ENCODE results near the gene ZFHX3.

Gene ZFHX3

GRCh38 chr16:72948238-72948829 lies 99.6 kb downstream of the ZFHX3 start:
- no peak for DNase-seq (ENCODE audit: low spot score)

DNA sequence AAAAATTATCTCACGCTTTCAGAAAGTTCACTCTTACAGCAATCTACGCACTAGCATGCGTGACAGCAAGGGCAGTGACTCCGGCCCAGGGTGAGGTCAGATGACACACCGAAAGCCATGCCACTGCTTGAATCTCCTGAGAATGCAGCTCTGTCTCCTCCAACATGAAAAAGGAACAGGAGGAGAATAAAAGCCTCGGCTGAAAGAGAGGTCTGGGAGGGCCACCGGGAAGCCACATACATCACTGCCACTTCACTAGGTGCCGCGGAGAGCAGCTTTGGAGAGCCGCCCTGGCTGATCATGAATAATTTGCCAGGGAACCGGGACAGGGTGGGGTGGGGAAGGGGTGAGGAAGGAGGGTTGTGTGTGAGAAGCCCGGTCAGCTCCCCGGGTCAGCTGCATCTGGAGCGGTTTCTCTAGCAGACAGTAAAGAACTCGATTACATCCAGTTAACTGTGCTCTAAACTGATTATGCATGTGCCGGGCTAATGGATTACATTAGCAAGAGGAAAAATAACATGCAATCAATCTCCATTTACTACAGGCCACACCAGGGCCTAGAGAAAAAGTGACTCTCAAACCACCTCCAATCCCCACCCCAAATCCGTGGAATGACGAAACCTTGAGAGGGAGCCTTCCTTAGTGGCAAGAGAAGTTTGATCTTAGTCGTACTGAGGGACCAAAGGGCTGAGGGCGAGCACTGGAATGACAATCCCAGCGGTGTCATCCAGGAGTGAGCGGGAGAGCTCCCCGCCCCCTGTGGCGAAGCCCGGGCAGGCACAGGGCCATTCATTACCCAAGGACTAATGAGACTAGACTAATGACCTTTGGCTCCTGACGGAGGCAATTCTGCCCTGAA lies 100.3 kb downstream of the ZFHX3 start:
- DNase-seq (ENCODE audit: low spot score), result no peak

DNA sequence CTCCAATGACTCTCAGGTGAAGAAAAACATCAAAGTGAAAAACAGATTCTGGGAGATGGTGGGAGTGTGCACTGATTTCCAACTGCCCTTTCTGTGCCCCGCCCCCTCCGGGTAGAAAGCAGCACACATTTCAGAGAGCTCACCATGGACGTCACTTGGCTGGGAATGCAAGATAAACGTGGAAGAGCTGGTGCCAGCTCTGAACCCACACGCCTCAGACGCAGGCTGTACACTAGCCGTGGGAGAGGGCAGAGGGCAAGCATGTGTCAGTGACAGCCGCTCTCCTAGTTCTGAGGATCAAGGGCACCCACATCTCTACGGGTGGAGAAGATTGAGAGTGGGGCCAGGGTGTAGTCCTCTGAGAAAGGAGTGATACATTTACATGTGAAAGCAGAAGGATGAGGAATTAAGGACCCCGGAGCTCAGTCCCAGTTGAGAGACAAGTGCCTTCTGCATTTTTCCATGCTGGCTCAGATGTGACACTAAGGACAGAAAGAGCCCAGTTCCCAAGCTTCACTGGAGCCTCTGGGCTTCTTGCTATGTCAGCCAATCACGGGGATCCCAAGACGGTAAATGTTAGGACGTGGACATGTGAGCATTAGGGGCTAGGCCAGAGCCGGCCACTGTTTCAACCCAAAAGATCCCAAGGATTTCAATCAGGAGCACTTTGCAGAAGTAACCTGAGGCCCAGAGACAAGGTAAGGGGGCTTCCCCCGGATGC lies 101.3 kb downstream of the ZFHX3 start:
- no peak for DNase-seq (ENCODE audit: low spot score)

DNA sequence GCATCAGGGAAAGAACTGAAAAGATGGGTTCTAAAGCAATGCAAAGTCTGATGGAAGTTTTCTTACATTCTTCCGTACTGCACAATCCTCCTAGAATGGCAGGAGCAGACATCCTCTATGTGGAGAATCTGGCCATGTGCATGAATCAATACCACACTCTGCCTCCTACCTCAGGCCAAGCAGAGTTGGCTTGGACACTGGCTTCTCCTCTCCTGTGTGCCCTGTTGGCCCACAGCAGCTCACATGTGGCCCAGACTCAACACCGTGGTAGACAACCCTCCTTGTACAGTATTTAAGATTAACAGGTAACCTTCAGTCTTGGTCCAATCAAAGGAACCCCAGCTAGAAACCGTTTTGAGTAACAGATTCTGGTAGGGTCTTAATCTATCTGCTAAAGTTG lies 101.9 kb downstream of the ZFHX3 start:
- DNase-seq (ENCODE audit: low spot score), result no peak

DNA sequence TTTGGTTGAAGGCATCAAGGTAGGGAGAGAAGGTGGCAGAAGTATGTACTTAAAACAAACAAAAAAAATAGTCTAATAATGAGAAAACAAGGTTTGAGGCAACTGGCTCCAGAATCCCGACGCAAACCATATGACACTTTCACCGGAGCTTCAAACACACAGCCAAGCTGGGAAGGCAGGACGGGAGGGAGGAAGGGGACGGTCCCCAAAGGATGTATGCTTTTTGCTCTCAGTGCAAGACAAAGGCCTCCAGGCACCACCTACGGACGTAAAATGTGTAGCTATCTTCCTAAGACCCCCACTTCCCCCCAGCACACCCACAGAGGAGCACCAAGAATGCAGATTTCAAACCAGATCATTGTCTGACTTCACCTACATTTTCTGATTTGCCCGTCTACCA lies 102.3 kb downstream of the ZFHX3 start:
- no peak for DNase-seq (ENCODE audit: low spot score)

DNA sequence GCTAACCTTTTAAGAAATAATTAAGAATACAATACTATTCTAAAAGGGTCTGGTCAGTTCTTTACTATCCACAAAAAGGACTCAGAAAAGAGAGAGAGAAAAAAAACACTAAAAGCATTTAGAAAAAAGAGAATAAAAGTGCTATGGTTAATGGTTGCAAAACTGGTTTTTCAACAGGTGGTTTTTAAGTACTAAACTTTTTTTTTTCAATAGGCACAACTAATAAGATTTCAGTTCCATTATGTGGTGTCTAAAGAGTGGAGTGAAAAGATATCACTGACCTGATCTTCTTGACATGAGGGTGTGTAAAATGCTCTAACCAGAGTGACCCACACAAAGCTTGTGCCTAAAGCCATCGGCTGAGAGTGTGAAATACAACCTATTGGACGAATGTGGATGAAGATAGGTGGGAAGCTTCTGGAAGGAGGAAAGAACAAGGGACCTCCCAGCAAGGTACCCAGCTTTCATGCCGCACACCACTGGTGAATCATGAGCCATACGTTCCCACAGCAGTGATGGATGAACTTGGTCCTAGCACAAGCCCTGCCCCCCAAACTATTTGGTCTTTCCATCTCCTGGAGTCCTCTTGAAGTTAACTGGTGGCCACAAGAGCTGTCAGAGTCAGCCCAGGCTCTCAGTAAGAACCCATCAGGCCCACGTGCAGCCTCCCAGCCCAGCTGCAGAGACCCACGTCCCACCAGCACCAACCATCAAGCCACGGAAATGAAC lies 103.0 kb downstream of the ZFHX3 start:
- DNase-seq (ENCODE audit: low spot score), result no peak

DNA sequence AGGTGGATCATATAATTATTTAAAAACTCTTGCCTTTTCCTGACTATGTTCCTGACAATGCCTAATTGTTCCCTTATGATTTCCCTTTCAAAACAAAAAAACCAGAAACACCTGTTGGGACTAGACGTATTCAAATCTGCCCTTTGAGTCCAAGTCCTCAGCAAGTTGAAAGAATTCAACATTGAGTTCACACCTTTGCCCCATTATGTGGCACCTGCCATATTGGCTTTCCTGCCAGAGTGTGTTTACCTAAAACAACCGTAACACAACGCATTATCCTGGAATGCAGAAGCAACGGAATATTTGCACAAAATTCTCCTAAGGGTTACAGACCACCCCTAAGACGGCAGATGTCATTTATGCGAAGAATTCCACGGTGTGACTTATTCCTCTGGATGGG lies 105.9 kb downstream of the ZFHX3 start:
- no peak for DNase-seq (ENCODE audit: low spot score)

DNA sequence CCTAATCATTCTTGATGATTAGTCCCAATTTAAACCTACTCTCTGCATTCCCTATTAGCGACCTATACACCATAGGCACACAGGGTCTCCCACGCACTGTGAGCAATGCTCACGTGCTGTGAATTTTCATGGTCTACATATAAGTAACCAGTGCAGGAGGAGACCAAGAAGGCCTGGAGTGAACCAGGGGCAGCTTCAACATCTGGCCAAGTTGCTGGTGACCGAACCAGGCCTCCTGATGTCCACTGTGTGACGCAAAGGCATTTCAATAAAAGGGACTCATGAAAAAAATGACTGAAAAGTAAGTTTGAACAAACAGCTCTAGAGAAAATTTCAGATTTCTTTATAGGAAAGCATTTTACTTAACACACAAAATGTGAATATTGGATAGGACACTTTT lies 107.0 kb downstream of the ZFHX3 start:
- no peak for DNase-seq (ENCODE audit: low spot score)

DNA sequence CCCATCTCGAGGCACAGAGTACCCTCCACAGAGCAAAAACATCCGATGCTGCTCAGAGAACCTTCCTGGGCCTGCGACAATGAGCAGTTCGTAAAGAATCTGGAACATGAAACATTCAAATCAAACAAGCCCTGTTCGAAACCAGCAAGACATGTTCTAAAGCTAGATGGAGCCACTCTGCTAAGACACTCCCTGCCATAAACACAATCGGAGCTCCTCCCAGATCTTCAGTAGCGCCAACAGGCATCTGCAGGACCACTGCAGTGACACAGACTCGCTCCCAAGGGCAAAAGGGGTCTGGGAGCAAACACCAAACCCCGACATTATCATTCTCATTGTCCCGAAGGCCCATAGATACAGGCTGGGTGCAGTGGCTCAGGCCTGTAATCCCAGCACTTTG lies 108.7 kb downstream of the ZFHX3 start:
- no peak for DNase-seq (ENCODE audit: low spot score)

DNA sequence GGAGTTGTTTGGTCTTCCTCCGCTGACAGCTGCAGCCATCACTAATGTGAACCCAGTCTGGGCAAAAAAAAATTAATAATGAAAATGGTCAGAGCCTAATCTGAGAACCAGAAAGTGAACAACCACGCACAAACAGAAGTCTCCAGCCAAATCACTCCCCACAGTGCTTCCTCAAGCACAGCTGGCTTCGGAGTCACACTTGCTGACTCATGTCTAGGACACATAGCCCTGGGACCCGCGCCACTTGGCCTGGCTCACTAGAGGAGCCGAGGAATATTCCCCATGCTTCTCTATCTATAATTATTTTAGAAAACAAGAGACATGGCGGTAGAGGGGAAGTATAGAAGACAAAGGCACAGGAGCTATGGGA lies 109.1 kb downstream of the ZFHX3 start:
- DNase-seq (ENCODE audit: low spot score), result no peak

DNA sequence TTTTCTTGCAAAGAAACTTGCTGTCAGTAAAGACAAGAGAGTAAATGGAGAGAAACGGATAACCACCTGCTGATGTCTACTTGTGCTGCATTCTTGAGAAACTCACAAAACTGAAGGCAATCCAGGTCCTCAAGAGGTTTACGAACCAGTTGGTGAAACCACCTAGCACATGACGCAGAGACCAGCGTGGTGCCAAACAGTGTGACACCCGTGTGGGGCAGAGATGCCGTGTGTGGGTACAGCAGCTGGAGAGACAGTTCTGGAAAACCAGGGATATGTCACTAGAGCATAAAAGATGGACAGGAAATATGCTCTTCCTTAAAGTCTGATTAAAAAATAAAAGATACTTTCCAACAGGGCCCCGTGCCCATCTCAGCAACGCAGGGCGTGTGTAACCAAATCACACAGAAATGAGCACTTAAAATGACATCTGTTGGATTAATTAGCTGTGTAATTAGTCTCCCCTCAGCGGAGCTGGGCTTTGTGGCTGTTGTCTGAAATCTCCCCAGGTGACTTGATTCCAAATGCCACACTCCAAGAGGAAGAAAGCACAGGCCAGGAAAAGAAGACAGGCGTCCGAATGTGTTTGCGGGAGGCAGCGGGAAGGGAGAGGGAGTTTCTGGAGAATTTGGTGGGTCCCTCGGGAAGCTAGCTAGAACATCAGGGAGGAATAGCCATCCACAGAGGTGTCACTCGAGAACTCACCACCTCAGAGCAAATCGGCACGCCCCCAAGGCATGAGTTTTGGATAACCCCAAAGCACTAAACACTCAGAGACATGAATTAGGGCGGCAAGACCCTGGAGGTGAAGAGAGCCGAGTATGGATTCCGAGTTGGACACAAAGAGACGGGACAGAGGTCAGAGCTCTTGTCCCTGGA lies 109.8 kb downstream of the ZFHX3 start:
- no peak for DNase-seq (ENCODE audit: low spot score)

GRCh38 chr16:72937360-72937759 lies 110.6 kb downstream of the ZFHX3 start:
- no peak for DNase-seq (ENCODE audit: low spot score)

- no peak for DNase-seq (ENCODE audit: low spot score)
Measured at GRCh38 chr16:72936408-72936807, 111.5 kb downstream of the ZFHX3 start.

GRCh38 chr16:72935896-72936295 lies 112.0 kb downstream of the ZFHX3 start:
- no peak for DNase-seq (ENCODE audit: low spot score)

- DNase-seq (ENCODE audit: low spot score), result no peak
Measured at GRCh38 chr16:72934636-72935403, 113.1 kb downstream of the ZFHX3 start.

- DNase-seq (ENCODE audit: low spot score), result no peak
Measured at GRCh38 chr16:72932677-72933335, 115.1 kb downstream of the ZFHX3 start.

- no peak for DNase-seq (ENCODE audit: low spot score)
Measured at GRCh38 chr16:72932050-72932449, 115.9 kb downstream of the ZFHX3 start.

GRCh38 chr16:72930396-72930795 lies 117.5 kb downstream of the ZFHX3 start:
- DNase-seq (ENCODE audit: low spot score), result no peak

- no peak for DNase-seq (ENCODE audit: low spot score)
Measured at GRCh38 chr16:72928090-72928981, 119.6 kb downstream of the ZFHX3 start.

Data from hematopoietic multipotent progenitor cell treated with erythropoietin and hydrocortisone succinate and interleukin-3 and kit ligand, for 17 days (in vitro differentiated cells).